Mononuclear cell (primary cell): ENCODE results near the gene PXDN. TPM values are rescaled to one million over a fixed set of nuclear protein-coding genes. Genes with fewer than 3 reads are reported as not detected.

ENCODE experiments used
- H3K27me3 ChIP-seq: 2 replicates; pipeline ENCODE4 v1.6.0; 2011; ENCODE audit warnings: low read length, control low read depth; ENCODE audit not compliant: insufficient read depth
- H3K4me1 ChIP-seq: 2 replicates; pipeline ENCODE4 v1.5.1; 2011; ENCODE audit warnings: mild to moderate bottlenecking, low read length, control low read depth; ENCODE audit not compliant: insufficient read depth
- H3K4me3 ChIP-seq: 2 replicates; pipeline ENCODE4 v1.5.1; 2011; ENCODE audit warnings: mild to moderate bottlenecking, low read length, moderate library complexity
- H3K9me3 ChIP-seq: 2 replicates; pipeline ENCODE4 v1.5.1; 2011; ENCODE audit warnings: low read depth, mild to moderate bottlenecking, control low read depth, low read length
- total RNA-seq: library from RNA; depleted of rRNA; stranded (reverse); fragments of >200 nt; gene quantifications from one replicate; pipeline ENCODE4 v1.2.3, GENCODE V29; 2012

PXDN gene
- total RNA-seq, 1 donor: 0.94 TPM

- Histone ChIP-seq H3K27me3 (no peaks in the 10 kb centered on the region), H3K4me1 (no peaks in the 10 kb centered on the region), H3K4me3 (no peak overlapping the region), H3K9me3 (no peaks in the 10 kb centered on the region)
Measured at GRCh38 chr2:1607971-1608688, 136.2 kb downstream of the PXDN start.

GRCh38 chr2:1607236-1607920, 136.9 kb downstream of the PXDN start:
- Histone ChIP-seq H3K27me3 (no peaks in the 10 kb centered on the region), H3K9me3 (no peaks in the 10 kb centered on the region), H3K4me1 (no peaks in the 10 kb centered on the region), H3K4me3 (no peak overlapping the region)

GRCh38 chr2:1606421-1607235, 137.7 kb downstream of the PXDN start:
- H3K4me3 ChIP-seq: no peak overlapping the region
- H3K27me3 ChIP-seq: no peaks in the 10 kb centered on the region
- no peaks in the 10 kb centered on the region for H3K4me1 ChIP-seq
- no peaks in the 10 kb centered on the region for H3K9me3 ChIP-seq

- H3K4me1 ChIP-seq: no peaks in the 10 kb centered on the region
- no peak overlapping the region for H3K4me3 ChIP-seq
- H3K27me3 ChIP-seq: no peaks in the 10 kb centered on the region
- H3K9me3 ChIP-seq: no peaks in the 10 kb centered on the region
Measured at GRCh38 chr2:1606046-1606400, 138.3 kb downstream of the PXDN start.

GRCh38 chr2:1605102-1606045, 138.9 kb downstream of the PXDN start:
- Histone ChIP-seq H3K4me1 (no peaks in the 10 kb centered on the region), H3K4me3 (no peak overlapping the region), H3K9me3 (no peaks in the 10 kb centered on the region)

GRCh38 chr2:1603521-1603920, 140.8 kb downstream of the PXDN start:
- no peaks in the 10 kb centered on the region for H3K27me3 ChIP-seq
- H3K4me1 ChIP-seq: no peaks in the 10 kb centered on the region
- no peaks in the 10 kb centered on the region for H3K9me3 ChIP-seq
- H3K4me3 ChIP-seq: no peak overlapping the region

More at GRCh38 chr2:1605102-1606045, 138.9 kb downstream of the PXDN start:
- no peaks in the 10 kb centered on the region for H3K27me3 ChIP-seq

DNA sequence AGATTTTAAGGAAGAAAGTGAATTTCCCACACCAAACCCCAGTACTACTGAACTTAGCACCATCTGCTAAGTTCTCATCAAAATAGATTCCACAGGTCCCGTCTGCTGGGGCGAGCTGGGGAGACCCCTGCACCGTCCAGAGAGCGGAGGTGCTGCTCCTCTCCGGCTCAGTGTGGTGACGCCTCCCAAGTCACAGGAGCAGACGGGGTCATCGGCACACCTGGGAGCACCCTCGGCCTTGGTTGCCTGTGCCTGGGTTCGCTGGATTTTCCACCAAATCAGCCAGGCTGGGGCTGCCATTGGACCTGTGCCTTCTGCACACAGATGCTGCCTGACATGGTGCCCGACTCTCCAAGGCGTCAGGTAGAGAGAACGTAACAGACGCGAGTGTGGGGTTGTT, 141.3 kb downstream of the PXDN start:
- no peak overlapping the region for H3K4me3 ChIP-seq
- no peaks in the 10 kb centered on the region for H3K4me1 ChIP-seq
- no peaks in the 10 kb centered on the region for H3K27me3 ChIP-seq
- no peaks in the 10 kb centered on the region for H3K9me3 ChIP-seq

DNA sequence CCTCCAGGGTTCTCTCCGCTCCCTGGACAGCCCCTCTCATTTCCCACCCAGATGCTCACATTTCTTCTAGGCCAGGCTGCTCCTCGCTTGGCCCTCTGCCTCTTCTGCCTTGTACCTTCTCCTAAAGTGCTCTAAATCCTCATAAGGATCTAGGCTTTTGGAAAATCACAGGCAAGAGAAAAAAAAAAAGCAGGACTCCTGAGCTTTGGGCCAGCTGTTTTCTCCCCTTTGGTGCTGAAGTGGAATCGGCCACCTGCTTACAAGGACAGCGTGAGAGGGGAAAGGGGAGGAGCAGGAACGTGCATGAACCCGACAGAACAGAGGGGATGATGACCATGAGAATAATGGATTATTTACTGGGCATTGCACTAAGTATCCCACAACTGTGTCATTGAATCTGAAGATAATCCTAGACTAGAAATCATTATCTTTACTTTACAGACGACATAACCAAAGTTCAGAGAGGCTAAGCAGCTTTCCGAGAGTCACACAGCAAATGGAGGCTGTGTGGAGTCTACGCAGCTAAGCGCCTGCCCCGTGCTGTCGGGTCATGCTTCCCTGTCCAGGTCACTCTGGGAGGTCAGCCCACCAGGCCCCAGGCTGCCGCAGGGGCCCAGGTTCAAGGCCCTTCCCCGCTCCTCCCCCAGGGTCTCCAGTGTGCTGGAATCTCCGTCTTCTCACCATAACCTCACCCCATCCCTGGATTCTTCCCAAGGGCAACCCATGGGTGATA, 141.9 kb downstream of the PXDN start:
- Histone ChIP-seq H3K4me1 (no peaks in the 10 kb centered on the region), H3K27me3 (no peaks in the 10 kb centered on the region), H3K4me3 (no peak overlapping the region), H3K9me3 (no peaks in the 10 kb centered on the region)

GRCh38 chr2:1601471-1602277, 142.6 kb downstream of the PXDN start:
- no peak overlapping the region for H3K4me3 ChIP-seq
- H3K9me3 ChIP-seq: no peaks in the 10 kb centered on the region
- no peaks in the 10 kb centered on the region for H3K27me3 ChIP-seq
- H3K4me1 ChIP-seq: no peaks in the 10 kb centered on the region

GRCh38 chr2:1601067-1601412, 143.3 kb downstream of the PXDN start:
- no peaks in the 10 kb centered on the region for H3K27me3 ChIP-seq
- no peaks in the 10 kb centered on the region for H3K4me1 ChIP-seq
- H3K9me3 ChIP-seq: no peaks in the 10 kb centered on the region
- no peak overlapping the region for H3K4me3 ChIP-seq

GRCh38 chr2:1600191-1601066, 143.9 kb downstream of the PXDN start:
- Histone ChIP-seq H3K4me1 (no peaks in the 10 kb centered on the region), H3K9me3 (no peaks in the 10 kb centered on the region), H3K4me3 (no peak overlapping the region), H3K27me3 (no peaks in the 10 kb centered on the region)

DNA sequence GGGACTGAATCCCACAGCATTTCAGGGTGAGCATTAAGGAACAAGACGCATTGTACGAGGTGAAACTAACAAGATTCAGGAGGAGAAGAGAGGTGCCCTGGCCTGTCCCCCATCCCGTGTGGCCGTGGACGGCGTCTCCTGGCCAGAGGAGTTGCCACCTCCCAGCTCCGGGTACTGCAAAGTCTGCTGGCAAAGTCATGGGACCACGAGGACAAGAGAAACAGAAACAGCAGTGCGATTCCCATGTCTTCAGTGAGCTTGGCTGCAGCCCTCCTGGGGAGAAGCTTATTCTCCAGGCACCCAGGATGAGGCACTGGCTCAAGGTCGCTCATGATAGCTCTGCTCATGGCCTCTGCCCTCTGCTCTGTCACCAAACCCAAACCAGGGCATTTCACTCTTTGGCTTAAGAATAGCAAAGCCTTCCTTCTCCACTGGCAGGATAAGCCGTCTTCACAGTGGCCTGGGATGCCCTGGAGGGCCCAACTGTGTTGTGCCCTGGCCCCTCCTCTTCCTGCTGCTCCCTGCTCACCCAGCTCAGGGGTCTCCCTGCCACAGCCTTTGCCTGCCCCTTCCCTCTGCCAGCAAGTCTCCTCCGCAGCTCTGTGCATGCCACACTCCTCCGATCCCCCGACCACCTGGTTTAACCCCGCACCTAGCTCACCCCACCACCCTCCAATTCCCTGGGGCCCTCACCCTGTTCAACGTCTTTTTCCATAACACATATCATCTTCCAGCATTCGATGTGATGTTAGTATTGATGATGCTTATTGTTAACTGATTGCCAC, 144.8 kb downstream of the PXDN start:
- H3K27me3 ChIP-seq: no peaks in the 10 kb centered on the region
- H3K4me3 ChIP-seq: no peak overlapping the region
- H3K9me3 ChIP-seq: no peaks in the 10 kb centered on the region
- no peaks in the 10 kb centered on the region for H3K4me1 ChIP-seq
